ENCODE data around the gene ALDH9A1.
"Not testable (repeated sequence)": the region's sequence is repeated elsewhere in the genome, so short reads cannot be mapped to it uniquely, and the experiment has no call there.

ALDH9A1 gene

DNA sequence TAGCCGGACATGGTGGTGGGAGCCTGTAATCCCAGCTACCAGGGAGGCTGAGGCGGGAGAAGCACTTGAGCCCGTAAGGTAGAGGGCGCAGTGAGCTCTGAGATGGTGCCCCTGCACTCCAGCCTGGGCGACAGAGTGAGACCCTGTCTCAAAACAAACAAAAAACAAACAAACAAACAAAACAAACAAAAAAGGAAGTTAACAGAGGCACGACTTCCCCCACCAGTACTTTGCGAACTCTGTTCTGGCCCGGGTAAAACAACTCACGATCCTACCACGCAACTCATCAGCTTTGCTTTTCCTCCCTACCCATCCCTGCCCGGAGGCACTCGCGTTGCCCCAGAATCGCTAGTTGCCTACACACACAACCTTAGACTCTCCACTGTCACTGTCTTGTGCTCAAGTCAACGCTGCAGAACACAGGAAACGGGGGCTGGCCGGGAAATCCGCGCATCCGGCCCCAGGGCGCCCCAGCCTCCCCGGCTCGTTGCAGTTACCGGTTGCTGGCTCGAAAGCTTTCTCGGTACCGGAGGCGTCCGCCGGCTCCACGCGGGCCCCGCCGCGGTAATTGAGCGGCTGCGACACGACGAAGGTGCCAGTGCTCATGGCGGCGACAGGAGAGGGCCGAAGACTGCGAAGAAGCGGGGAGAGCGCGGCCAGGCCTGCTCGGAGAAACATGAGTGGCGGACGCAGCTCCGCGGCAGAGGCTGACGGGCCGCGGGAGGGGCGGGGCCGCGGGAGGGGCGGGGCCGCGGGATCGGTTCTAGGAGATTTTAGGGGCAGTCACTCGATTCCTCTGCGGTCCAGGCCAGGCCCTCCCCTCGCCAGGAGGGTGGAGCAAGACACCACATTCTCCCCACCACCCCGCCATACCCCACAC lies at the start of gene ALDH9A1:
Gene ALDH9A1, minus strand, starts transcription at position 682 of the 880 bp plus-strand sequence. Its CDS starts 4 bp downstream, at position 678.
- DNase-seq = peak; percentile 86

DNA sequence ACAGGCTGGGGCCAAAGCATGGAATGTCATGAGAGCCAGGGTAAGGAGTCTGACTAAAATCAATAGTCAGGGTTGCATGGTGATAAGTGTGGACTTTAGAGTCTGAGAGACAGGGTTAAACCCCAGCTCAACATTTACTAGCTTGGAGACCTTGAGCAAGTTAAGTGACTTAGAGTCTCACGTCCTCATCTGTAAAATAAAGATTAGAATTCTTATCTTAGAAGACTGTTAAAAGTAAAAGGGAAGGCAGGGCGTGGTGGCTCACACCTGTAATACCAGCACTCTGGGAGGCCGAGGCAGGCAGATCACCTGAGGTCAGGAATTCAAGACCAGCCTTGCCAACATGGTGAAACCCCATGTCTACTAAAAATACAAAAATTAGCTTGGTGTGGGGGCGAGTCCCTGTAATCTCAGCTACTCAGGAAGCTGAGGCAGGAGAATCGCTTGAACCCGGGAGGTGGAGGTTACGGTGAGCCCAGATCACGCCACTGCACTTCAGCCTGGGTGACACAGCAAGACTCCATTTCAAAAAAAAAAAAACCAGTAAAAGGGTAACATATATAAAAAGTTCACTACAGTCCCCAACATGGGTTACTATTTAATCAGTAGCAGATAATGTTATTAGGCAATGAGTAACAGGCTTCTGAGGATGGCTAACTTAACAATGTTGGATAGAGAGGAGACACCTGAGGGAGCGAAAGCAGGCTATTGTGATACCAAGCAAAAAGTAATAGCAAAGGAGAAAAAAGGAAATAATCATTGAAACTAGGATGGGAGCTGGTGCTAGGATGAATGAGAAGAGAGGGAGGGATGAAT lies 49.5 kb upstream of the ALDH9A1 start:
- DNase-seq = no peak

DNA sequence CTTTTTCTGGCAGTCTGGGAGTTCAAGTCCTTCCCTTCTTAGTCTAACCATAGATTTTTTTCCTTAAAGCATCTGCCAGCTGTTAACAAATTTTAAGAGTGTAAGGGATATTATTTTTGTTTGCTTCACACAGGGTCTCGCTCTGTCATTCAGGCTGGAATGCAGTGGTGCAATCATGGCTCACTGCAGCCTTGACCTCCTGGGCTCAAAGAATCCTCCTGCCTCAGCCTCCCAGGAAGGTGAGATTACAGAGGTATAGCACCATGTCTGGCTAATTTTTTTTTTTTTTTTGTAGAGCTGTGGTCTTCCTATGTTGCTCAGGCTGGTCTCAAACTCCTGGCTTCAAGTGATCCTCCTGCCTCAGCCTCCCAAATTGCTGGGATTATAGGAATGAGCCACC lies 46.6 kb upstream of the ALDH9A1 start:
- DNase-seq = not testable (repeated sequence)

DNA sequence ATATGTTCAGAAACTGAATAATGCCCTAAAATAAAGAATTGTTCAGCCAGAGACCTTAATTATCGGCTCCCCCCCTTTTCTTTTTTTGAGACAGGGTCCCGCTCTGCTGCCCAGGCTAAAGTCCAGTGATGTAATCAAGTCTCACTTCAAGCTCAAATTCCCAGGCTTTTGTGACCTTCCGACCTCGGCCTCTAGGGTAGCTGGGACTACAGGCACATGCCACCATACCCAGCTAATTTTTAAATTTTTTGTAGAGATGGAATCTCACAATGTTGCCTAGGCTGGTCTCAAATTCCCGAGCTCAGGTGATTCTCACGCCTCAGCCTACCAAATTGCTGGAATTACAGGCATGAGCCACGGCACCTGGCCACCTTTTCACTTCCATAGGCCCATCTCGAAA lies 43.8 kb upstream of the ALDH9A1 start:
- DNase-seq = no peak

DNA sequence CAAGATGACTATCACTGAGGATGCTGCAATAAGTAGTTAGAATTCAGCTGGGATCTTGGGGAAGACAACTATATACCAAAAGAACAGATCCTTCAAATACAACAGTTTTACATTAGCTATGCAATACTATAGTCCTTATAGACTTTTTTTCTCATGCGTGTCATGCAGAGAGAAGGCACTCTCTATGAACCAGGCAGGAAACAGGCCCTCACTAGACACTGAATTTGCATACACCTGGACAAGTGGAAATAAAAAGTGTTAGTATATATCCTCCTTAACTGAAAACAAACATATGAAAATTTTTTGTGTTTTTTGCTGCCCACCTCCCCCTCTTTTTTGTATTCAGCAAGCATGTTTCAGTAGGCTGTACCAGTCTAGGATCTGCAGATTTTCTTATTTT lies 40.4 kb upstream of the ALDH9A1 start:
- DNase-seq = no peak

DNA sequence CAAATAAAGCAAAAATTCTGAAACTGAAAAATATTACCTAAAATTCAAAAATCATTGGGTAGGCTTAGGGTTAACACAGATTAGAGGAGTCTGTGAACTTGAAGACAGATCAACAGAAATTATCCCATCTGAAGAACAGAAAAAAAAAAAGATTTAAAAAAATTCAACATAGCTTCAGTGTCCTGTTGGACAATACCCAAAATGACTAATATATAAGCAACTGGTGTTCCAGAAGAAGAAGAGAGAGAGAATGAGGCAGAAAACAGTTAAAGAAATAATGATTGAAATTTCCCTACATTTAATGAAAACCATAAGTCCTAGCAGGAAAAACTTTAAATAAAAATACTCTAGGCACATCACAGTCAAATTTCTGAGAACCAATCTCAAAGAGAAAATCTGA lies 38.8 kb upstream of the ALDH9A1 start:
- no peak for DNase-seq

DNA sequence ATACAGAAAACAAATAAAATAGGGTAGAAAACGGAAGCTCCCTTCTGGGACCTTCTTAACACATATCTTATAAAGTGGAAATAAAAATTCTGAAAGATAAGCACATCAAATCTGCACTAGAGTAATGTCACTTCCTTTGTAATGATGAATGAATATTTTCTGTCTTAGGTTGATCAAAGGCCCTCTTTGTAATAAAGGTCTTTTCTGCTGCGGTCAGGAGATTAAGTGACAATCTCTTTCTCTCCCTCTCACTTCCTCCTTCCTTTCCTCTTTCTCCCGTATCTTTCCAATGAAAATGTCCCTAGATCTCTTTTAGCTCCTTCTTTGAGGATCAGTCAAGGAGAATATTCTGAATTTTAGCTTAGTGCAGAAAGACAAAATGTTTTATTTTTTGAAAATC lies 36.5 kb upstream of the ALDH9A1 start:
- no peak for DNase-seq

DNA sequence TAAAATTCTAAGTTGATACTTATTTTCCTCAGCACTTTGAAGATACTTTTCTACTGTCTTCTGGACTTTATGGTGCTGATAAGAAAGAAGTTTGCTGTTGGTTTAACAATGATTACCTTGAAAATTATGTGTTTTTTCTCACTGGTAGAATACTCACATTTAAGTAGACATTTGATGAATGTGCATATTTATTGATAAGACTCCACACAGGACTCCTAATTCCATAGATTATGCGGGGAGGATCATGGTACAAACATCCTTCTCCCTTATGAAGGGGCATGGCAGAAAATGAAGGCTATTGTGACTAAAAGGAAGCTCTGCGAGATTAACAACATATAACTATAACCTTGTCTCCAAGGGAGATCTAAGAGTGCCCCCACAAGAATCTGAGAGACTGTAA lies 28.5 kb upstream of the ALDH9A1 start:
- DNase-seq = no peak

DNA sequence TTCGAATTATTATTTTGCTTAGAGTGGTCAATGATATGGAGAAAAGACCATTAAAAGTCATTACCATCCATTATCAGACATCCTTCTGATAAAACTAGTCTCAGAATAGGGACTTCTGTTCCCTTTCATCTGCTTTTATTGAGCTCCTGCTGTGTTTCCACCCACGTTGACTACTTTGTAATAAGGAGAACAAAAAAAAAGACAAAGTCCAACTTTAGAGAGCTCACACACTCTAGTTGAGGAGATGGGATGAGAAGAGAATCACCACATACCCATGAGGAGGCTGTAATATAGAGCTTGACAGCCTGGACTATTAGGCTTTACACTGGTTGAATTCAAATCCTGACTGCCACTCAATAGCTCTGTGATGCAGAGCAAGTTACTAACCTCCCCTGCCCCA lies 27.8 kb upstream of the ALDH9A1 start:
- DNase-seq = no peak

DNA sequence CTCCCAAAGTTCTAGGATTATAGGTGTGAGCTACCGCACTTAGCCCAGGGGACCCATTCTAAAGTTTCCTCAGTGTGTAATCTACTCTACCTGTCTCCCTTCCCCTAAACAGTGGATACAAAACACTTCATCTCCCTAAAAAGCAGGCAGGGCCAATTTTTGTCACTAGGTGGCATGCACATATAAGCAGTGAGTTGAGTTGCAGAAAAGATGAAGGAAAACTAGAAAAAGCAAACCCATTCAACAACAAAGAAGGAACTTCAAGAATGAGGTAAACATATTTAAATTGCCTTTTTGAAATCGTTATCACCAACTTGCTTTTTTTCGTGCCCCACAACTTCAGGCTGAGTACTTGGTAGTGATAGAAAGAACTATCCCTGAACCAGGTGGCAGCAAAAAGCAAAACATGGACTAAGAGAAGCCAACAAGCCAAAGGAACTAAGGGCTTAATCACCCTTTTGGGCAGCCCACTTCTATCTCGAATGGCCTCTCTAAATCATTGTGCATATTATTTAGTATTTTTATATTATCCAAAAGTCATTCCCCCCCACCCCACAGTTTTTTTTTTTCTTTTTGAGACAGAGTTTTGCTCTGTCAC lies 19.7 kb upstream of the ALDH9A1 start:
- DNase-seq = no peak

DNA sequence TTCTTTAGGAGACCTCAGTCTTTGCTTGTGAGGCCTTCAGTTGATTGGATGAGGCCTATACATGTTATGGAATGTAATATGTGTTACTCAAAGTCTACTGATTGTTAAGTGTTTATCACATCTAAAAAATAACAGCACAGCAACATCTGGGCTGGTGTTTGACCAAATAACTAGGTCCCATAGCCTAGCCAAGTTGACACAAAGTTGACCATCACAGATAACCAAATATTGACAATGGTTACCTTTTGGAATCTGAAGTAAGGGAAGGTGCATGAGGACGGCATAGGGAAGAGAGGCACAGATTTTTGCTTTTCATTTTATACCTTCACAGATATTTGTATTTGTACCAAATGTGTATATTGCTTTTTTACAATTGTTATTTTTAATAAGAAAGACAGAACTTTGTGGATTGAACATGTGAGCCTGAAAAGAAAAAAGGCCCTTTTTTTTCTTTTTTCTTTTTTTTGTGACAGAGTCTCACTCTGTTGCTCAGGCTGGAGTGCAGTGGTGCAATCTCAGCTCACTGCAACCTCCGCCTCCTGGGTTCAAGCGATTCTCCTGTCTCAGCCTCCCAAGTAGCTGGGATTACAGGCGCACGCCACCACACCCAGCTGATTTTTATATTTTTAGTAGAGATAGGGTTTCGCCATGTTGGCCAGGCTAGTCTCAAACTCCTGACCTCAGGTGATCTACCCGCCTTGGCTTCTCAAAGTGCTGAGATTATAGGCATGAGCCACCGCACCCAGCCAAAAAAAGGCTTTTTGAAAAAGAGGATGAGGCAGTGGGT lies 18.1 kb upstream of the ALDH9A1 start:
- DNase-seq = not testable (repeated sequence)

DNA sequence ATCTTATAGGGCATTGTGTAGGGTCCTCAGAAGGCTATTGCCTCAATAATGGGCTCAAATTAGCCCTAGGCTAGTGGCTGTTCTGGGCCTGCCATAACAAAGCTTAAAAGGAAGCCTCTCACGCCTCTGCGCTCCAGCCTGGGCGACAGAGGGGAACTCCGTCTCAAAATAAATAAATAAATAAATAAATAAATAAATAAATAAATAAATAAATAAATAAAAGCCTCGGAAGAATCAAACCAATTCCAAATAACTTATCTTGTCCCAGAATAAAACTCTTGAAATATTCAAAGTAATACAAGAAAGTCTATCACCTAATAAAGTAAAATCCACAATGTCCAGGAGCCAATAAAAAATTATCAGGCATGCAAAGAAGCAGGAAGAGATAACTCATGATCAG lies 14.4 kb upstream of the ALDH9A1 start:
- no peak for DNase-seq

DNA sequence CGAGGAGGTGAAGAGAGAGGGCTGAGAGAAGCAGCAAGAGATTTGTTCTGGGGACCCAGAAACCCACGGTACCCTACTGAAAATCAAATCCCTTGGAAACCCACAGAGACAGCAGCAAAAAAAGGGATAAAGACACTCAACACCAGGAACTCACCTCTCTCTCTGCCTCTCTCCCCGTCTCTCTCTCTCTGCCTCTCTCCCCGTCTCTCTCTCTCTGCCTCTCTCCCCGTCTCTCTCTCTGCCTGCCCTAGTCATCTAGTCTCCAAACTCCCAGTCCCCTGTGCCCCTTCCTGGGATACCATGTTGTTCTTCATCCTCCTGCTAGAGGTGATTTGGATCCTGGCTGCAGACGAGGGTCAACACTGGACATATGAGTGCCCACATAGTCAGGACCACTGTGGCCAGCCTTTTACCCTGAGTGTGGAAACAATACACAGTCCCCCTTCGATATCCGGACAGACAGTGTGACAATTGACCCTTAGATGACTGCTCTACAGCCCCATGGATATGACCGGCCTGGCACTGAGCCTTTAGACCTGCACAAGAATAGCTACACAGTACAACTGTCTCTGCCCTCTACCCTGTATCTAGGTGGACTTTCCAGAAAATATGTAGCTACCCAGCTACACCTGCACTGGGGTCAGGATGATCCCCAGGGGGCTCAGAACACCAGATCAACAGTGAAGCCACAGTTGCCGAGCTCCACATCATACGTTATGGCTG lies 9.8 kb upstream of the ALDH9A1 start:
- no peak for DNase-seq

DNA sequence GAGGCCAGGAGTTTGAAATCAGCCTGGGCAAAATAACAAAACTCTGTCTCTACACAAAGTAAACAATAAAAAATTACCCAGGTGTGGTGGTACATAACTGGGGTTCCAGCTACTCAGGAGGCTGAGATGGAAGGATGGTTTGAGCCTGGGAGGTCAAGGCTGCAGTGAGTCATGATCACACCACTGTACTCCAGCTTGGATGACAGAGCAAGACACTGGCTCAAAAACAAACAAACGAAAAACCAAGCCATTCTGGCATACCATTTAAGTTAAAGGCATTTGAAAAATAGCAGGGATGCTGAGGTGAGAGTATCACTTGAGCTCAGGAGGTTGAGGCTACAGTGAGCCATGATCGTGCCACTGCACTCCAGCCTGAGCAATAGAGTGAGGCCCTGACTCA lies 5.3 kb upstream of the ALDH9A1 start:
- DNase-seq = no peak

DNA sequence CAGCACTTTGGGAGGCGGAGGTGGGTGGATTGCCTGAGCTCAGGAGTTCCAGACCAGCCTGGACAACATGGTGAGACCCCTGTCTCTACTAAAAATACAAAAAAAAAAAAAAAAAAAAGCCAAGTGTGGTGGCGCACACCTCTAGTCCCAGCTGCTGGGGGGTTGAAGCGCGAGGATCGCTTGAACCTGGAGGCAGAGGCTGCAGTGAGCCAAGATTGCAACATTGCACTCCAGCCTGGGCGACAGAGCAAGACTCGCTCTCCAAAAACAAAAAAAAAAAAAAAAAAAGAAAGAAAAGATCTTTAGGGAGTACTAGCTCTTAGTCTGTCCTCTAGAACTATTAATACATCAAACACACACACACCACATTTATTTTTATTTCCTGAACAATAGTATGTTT lies 3.6 kb upstream of the ALDH9A1 start:
- not testable (repeated sequence) for DNase-seq

DNA sequence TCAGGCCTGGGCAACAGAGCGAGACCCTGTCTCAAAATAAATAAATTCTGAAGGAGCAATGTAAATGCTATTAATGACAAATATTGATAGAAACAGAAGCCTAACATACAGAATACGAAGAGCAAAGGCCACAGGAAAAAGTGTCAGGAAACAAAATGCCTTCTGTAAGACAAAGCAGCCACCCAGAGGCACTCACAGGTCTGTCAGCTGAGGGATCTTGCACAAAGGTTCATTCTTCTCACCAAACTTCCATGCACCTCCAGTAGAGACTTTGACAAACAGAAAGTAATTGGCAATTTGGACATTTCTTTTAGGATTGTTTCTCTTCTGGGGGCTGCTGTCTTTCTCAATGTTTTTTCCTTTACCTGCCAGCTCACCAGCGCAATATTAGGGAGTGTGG lies 1.2 kb upstream of the ALDH9A1 start:
- no peak for DNase-seq

DNA sequence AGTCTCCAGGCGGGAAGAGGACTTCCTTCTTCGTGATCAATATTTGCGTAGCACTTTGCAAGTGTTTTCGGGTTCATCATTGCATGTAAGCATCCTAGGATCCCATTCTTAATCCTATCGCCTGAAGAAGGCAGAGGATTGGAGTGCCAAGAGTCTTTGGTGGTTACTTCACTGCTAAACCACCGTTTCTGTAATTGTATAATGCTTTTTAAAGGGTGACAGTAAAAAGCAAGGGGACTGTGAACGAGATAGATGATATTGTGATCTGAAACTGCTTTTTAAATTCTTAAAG lies 345 bp upstream of the ALDH9A1 start:
- DNase-seq = no peak

DNA sequence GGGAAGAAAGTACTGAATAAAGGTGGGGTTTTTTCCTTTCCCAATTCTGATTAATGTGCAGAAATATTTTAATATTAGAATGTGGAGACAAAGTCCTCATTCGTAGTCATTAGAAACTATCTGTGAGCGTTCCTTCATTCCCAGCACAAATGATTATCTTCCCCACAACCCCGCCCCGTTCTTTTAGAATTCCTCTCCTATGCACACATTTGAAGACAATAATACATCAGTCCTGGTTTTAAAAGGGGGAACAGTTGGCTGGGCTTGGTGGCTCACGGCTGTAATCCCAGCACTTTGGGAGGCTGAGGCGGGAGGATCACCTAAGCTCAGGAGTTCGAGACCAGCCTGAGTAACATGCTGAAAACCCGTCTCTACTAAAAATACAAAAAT lies 876 bp downstream of the ALDH9A1 start:
- DNase-seq = no peak

DNA sequence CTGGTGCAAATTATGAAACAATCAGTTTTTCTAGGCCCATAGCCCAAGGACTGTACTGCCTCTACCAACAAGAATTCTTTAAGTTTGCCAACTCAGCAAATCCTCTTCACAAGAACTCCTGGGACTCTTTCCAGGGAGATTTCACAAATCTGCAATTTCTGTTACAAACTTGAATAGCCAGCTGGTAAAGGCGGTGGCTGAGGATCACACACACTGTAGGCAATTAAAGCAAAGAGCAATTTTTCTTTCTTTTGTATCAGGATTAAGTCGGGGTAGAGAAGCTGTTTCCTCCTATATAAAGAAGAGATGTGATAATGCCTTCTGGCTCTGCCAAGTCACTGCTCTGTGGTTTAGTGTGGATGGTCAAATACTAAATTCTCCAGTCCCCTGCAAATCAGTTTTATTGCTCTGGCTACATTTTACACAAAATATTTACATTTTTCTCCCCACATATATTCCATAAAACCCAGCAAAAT lies 1.7 kb downstream of the ALDH9A1 start:
- DNase-seq = no peak

DNA sequence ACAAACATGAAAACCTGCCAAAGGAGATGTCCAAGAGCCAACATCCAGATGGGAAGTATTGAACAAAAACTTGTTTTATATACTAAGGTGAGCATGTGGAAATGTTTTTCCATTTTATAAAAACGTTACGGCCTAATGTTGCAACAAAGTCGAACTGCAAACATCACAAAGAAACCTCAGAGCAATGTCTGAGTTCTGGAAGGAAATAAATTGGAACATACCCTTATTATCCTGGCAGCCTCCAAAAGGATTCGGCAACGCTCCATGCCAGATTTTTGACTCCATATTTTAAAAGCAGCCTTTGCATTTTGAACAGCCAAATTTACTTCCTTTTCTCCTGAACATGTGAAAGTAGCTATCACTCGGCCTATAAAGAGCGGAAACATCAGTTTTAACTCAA lies 3.3 kb downstream of the ALDH9A1 start:
- no peak for DNase-seq

DNA sequence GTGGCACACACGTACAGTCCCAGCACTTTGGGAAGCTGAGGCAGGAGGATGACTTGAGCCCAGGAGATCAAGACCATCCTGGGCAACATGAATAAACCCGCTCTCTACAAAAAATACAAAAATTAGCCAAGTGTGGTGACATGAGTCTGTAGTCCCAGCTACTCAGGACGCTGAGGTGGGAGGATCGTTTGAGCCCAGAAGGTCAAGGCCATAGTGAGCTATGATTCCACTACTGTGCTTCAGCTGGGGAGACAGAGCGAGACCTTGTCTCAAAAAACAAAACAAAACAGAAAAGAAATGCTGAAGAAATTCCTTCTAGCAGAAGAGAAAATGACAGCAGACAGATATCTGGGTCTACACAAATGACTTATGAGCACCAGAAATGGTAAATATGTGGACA lies 10.3 kb downstream of the ALDH9A1 start:
- no peak for DNase-seq

DNA sequence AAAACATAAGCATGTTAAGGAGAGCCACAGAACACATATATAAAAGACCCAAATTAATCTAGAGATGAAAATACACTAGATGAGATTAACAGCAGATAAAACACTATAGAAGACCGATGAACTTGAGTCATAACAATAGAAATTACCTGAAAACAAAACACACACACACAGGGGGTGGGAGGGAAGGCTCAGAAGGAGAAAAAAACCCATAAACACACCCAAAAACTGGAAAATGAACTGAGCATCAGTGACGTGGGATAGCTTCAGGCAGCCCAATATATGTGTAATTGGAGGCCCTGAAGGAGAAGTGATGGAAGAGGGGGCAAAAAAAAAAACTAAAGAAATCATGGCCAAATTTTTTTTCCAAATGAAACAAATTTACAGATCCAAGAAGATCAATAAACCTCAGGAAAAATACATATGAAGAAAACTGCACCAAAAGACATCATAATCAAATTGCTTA lies 11.4 kb downstream of the ALDH9A1 start:
- DNase-seq = no peak
